GM18861 (cell line): ENCODE data around the gene AOAH.

Source experiments
- ATAC-seq: cut with Tn5 transposase; IDR thresholded peaks from one replicate; pipeline ENCODE4 v1.9.1; 2021; ENCODE audit not compliant: unreplicated experiment

Gene AOAH

DNA sequence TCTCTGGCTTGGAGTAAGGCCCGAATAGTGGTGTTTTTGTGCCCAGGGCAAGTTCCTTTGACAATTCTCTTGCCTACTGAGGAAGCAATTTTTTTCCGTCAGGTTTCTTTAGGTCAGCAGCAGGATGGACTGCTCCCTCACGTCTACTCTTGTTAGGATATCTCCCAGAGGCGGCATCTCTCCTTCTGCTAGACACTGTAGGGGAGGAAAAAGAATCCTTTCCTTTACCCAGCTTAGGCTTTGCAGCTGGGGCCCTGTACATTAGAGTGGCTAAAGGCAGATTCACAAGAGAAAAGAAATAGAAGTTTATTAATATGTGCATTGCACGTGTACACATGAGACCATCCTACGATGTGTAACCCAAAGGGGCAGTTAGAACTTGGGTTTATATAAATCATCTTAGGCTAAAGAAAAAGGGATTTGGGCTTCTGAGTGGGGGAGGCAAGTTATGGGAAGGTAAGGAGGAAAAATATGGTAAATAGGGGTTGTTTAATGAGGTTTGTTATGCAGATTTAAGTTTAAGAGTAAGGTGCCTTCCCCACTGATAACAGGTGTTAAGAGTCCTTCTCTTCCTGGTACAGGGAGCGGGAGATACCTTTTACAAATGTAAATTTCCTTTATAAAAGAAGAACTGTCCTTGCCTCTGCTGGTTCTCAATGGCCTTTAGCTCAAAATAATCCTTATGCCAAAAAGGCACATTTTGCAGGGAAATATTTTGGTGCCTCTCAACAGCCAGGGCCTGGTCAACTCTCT is 156.4 kb downstream of the AOAH start:
- no peak for ATAC-seq

DNA sequence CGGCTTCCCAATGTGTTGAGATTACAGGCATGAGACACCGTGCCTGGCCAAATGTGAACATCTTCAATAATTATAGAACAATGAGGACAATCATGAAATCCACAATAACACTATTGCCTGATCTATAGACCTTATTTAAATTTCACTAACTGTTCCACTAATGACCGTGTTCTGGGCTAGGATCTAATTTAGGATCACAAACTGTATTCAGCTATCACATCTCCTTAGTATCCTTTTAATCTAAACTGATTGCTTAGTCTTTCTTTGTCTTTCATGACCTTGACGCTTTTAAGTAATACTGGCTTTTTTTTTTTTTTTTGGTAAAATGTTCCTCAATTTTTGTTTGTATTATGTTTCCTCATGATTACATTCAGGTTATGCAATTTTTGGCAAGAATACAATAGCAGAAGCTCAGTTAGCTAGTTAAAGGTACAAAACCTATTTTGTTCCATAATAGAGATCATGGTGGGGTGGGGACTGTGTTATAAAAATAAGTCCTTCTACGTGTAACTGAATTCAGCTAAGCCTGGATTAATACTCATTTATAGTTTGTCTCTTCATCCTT is 158.4 kb downstream of the AOAH start:
- ATAC-seq: no peak

DNA sequence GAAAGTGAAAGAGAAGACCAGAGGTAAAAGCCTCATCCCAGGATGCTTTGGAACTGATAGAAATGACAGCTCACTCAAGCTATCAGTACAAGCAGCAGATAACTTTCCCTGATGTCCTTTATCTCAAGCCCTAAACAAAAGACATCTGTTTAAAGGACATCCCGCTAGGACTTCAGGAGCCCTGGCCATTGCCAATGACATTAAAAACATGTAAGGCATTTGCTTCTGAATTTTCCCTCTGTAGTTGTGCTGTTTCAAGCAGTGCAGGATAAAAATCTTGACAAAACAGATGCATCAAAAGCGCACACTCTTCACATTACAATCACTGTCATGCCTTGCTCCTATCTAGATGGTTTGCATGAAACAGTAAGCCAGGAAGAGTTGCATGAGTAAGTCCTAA is 159.8 kb downstream of the AOAH start:
- ATAC-seq: no peak

DNA sequence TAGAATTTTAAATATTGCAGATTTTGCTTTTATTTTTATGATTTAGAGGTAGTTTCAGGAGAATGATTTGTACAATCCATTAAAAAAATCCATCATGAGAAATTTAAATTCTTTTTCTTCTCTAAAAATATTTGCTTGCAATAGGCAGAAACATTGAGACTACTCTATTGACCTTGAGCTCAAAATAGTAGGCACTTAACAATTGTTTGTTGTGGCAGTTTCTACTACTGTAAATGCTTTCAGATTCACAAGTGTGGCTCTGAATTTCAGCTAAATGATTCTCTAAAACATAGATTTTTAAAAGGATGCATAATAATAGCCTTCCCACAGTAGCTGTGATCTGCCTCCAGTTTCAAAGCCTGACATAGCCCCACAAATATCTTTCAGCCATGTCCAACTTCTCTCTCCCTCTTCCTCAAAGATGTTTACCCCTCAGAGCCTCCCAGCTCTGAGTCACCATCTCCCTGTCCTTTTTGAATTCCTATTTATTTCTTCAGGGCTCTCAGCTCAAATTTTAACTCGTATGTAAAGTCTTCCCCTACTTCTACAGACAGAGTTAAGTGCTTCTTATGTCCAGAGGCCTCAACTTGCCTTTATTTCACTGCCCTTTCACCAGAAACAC is 160.5 kb downstream of the AOAH start:
- no peak for ATAC-seq

DNA sequence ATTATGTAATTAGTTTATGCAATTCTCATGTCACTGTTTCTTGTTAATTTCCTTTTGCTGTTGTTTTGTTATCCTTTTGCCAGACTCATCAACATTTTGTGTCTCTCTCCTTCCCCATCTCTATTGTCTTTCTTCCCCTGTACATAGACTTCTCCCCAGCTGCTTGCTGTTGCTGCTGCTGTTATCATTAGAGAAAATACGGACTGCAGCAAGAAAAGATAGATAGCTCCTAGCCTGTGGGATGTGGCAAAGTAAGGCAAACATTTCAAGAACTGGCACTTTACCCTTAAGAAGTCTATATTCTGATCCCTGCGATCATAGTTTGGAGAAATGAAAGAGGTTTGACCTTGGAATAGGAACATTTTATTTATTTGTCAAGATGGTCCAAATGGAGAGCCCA is 162.2 kb downstream of the AOAH start:
- no peak for ATAC-seq

DNA sequence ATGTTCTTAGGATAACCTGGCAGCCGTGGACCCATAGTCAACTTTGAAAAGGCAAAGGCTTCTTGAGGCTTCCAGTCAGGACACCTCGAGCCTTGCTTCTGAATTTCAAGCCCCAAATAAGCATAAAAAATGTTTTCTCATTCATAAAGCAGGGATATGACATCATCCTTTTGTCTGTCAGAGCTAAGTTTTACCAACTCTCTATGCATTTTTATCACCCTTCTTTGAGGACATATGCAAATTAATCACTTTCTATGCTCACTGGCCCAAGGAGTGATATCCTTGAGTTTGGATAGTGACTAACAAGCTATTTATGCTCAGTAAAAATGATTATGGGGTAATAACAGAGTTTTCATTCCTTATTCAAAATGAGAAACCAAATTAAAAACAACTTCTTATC is 175.3 kb downstream of the AOAH start:
- no peak for ATAC-seq

DNA sequence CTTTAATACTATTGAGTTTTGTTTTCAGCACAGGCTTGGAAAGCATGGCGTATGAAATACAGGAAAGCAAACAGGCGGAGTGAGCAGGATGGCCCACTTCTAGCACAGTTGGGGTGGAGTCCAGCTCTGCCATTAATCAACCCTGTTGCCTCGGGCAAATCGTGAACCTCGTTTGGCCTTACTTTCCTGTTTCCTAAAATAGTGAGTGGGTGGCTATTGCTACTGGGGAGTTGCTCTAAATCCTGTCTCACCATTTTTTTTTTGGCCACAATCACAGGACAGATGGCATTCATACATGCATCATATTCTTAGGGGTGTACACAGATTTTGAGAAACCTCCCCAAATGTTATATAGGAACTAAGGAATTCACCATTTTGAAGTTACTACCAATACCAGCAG is 176.9 kb downstream of the AOAH start:
- ATAC-seq: no peak

DNA sequence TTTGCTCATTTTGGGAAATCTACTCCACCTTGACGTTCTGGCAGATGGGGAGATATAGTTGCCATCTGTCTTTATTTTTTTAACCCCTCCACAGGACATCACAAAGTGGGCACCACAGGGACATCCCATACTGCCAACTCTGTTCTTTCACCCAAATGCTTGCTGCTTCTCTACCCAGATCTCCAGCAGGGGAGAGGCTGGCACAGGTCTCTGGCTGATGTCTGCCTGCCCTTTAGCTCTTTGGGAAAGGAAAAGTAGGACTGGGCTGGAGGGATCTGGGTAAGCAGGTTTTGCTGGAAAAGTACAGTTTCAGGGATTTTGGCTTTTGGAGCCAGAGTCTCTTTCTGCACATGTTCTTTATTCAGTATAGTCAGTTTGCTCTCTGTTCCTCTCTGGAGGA is 178.0 kb downstream of the AOAH start:
- no peak for ATAC-seq

DNA sequence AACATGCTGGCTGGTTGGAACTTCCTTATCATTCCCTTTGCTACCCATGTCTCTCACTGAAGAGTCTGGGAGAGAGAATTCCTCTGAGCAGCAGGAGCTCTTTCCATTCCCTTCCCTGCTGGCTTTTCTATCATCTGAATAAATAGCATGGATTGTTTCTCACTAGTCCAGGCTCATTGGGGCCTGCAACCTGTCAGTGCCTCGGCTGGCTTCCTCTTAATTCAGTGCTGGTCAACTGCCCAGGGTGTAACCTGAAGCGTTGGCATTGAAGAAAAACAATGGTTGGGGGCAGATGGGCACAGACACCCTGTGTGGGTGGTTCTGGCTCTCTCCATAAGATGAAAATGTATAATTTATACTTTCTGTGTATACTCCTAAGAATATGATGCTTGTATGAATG is 179.0 kb downstream of the AOAH start:
- no peak for ATAC-seq

DNA sequence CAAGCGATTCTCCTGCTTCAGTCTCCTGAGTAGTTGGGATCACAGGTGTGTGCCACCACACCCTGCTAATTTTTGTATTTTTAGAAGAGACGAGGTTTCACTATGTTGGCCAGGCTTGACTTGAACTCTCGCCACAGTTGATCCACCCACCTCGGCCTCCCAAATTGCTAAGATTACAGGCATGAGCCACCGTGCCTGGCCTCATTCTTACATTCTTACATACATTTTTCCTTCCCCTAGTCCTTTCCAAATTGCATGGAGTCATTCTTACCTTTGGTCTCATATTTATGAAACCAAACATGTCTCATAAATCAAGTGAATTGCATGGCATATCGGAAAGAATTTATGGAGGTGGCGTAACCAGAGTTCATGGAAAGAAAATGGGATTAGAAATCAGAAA is 186.2 kb downstream of the AOAH start:
- no peak for ATAC-seq

DNA sequence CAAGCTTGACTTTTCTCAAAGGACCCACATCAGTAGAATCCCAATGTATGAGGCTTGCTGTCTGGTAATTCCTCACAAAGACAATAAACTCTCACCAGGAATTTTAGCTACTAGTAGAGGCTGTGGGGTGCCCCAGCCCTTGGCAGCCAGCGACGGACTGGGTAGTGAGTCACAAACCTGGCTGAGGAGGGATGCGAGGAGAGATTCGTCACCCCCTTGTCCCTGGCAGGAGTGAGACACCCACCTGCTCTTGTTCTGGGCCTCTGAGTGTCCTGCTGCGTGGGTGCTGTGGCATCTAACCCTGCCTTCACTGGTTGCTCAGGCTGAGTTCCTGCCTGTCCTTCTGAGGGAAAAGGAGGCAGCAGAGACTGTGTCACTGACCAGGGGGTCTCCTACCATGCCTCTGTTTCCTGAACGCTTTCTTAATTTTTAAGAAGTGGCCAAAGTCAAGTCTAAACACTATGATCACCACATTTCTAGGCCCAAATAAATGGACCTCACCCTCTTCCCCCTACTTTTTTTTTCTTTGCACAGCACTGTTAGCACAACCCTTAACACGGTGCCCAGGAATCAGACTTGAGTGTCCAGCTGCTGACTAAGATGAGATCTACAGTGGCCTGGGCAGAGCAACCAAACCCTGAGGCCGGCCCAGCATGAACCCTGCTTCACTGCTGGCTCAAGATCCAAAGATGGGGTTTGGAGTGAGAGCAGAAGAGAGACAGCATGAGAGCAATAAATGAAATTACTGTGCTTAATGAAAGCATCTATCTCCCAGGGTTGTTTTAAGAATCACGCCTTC is 188.2 kb downstream of the AOAH start:
- no peak for ATAC-seq

DNA sequence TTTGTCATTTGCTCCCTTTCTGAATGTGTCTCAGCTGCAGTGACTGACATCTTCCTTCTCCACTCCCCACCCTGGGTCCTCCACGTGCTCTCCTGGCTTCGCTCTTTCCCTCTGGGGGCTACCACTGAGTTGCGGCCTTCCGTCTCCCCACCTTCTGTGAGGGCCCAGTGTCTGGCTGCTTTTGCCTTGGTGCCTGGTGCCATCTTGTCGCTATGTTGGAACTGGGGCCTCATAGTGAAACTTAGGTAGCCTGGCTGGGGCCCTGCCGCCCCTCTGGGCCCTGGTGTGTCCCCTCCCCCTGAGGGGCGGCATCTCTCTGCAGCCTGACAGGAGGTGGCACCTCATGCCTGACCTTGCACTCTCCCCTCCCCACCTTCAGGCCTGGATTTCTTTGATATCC is 190.6 kb downstream of the AOAH start:
- ATAC-seq: no peak

DNA sequence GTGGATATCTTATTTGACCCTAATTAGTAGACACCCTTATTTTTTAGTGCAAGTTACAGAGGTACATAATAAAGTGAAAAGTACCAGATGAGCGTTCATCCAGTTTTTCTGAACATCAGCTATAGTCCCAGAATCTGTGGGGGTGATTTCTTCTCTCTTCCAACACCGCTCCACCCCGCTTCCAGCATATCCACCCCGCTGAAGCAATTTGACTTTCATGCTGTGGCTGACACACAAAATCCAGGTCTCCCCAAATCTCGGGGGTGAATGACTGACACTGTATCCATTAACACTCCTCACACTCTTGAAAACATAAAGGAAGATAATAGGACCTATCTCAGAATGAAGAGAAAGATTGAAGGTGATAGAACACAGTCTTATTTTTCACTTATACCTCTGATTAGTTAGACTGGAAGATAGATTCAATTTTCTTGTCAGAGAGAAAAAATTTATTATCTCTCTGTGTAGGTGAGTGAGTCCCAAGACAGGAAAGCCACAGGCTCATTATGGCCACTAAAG is 191.3 kb downstream of the AOAH start:
- no peak for ATAC-seq

DNA sequence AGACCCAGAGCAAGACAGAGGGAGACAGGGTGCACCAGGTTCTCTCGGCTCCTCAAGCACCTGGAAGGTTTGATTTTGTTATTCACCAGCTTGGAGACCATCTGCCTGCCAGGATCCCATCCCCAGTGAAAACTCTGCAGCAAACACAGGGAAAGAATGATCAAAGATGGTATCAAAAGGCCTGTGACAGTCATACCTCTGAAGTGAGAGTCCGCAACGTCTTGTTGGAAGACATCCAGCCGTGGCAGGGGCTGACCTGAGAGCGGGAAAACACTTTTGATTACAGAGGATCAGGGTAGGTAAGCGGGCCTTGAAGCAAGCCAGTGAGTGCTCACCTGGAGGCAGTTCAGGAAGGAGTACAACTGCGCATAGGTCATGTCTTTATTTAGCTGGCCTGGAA is 192.3 kb downstream of the AOAH start:
- ATAC-seq: no peak

DNA sequence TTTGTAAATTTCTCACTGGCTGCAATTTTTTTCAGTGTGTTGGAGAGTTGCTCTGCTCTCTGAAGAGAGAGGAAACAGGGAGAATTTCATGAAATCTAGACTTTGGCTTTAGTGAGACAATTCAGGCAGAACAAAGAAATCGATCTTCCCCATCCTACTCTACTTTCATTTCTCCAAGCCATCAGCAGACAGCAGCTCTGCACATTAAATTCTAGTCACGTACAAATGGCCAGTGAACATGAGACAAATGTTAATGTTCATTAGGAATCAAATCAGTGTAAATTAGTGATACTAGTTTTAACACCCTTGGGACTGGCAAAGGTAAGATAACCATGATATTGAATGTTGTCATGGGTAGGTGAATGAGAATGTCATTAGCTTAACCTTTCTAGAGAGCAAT is 193.8 kb downstream of the AOAH start:
- no peak for ATAC-seq

DNA sequence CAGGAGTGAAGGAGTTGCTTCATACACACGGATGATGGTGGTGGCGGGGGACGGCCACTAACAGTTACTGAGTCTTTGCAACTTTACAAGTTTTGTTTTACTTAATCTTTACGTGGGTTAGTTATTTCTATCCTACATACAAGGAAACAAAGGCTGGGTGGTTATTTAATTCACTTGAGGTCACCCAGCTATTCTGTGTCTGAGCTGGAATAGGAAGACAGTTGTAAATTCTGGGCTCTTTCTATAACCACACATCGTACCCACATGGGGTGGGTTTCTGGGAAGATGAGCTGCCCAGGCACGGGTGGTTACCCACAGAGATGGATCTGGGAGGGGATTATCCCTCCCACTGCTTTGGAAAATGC is 196.8 kb downstream of the AOAH start:
- ATAC-seq: no peak

DNA sequence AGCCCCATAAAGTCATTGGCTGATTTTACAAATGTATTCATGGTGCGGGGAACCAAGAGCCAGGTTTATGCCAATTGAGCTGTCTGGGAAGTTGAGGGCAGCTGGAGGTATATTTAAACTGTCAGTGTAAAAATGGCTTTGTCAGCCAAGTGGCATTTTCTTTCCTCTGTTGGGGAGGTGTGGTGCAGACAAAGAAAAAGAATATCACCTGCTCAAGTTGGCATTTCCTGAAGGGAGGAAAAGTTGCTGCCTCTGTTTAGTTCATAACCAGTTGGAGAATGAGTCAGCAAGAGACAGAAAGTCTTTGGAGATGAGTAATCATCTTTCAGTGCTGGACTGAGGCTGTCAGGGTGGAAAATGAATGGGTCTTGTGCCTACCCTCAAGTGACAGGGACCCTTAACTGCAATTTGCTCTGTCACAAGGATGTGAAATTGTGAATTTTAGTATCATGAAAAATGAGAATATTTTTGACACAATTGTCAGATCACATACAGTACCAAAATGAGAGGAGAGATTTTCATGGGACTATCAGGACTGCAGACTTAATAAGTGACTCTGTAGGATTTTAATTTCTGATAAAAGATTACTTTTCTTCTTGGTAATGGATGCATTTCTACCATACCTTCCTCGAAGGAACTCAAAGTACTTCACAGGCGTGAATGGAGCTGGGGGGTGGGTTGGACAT is 197.3 kb downstream of the AOAH start:
- peak; percentile 78 for ATAC-seq

DNA sequence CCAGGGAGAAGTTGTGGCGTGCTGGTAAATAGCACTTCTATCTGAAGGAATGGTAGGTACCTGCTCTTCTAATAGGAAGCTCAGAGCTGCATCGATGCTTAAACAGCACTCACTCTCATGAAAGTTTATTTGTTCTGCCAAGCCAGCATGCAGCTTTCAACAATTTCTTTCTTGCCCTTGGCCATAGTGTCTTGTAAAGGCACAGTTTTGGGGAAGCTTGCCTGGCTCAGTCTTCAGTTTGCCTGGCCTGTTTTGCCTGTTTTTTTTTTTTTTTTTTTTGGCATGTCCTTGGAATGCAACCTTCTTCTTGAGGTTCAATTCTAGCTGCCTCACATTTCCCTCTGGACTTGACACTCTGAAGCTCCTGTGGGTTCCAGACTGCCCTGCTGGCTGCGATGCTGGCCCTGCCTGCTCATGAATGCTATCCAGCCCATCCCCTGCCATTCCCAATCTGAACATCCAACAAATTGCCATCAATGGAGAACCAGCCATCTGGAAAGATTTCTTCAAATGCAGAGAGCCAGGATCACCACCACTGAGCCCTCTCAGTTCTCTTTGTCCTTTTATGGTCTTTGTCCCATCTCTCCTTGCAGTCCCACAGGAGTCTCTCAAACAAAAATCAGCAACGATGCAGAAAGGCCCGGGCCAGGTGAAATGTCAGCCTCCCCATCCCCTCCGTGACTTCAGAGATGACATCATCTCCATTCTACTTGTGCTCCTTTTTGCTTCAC is 200.8 kb downstream of the AOAH start:
- ATAC-seq: no peak

DNA sequence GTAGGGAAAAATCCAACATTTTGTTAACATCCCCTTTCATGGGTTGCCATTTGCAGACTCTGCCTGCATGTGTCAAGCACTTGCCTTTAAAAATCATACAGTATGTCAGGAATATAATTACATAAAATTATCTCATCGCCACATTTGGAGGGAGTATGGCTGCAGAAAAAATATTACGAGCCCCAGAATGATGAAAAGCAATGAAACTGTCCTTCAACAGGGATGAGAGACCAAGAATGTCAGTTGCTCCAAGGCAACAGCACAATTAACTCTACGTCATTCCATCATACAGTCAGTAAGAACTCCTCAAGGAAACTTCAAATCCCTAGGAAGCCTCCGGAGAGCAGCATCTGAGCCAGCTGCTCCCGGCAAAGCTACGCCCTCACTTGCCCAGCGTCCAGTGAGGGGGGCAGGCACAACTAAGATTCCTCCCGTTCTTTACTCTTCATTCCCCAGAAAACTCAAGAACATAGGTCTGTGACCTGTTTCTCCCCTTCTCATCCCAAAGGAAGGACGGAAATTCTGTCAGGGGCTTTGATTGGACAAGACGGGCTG is 201.8 kb downstream of the AOAH start:
- ATAC-seq: no peak

DNA sequence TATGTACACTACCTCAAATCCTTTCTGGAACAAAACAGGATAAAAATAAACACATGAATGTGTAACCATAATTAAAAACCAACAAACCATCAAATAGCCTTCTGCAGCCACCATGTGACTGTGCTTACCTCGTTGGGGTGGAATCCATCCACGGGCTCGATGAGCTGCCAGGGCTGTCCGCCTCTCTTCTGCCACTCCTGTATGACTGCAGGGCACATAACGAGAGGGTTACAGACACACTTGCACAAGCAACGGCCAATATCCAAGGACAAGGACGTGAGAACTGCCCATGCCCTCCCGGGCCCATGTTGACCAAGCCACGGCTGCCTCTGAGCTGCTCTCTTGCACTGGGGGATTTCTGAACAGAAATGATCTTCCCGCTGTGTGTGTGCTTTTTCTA is 202.4 kb downstream of the AOAH start:
- no peak for ATAC-seq
